GM11168 (cell line): ENCODE measurements around the gene SCFD2.

Experiments used
- in situ Hi-C: fragments of 300-500 bp; cut with MboI; formaldehyde crosslinking; loops from one replicate; pipeline ENCODE4 v1.12.0; 2022; ENCODE audit warnings: low sequenced_read_pairs; ENCODE audit not compliant: unreplicated experiment

Gene SCFD2

DNA sequence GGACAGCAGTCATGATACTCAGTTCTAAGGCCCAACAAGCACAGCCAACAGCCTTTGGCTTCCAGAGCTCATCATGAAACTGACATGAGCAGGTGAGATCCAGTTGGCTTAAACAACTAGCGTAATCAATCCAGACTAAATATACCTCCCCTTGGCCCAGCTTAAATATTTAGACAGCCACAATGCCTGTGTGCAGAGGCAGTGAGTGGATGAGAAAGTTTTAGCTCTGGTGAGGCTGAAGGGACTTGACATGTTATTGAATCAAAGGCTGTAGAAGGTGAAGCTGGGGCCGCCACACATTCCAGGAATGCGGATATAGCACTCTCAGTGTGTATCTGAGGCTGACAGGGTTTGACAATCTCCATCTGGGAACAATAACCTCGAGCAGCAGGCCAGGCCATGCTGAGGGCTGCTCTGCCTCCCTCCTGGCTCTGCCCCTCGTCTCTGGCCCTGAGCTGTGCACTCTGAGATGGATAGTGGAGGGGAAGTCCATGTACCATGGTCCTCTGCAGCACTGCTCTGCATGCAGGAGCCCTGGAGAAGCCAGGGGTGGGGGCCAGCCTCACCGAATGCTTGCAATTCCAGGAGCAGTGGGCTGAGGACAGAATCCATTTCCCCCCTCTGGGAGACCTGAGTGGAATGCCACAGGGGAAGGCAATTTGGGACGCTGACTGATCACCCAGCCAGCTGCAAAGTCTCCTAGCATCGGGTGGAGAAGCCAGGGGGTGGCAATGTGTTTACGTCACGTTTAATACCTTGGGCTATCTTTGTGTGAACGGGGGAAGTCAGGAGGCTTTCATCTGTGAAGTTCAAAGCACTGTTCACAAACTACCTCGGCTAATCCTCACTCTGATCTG lies 541.0 kb downstream of the SCFD2 start:
- in situ Hi-C loops = no loop called here

DNA sequence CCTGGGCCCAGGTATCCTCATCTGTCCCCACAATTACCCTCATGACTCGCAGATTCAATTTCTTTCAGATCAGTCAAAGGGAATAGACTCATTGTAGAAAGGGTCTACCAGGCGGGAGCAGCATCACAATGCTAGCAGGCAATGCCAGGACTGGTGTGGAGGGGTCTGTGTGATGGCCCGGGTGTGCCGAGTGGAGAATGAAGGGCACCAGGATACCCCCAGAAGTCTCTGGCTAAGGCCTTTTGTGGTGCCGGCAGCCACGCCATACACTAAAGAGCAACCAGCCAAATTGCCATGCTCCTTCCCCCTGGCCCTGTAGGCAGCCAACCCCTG lies 541.6 kb downstream of the SCFD2 start:
- in situ Hi-C loops = no loop called here

DNA sequence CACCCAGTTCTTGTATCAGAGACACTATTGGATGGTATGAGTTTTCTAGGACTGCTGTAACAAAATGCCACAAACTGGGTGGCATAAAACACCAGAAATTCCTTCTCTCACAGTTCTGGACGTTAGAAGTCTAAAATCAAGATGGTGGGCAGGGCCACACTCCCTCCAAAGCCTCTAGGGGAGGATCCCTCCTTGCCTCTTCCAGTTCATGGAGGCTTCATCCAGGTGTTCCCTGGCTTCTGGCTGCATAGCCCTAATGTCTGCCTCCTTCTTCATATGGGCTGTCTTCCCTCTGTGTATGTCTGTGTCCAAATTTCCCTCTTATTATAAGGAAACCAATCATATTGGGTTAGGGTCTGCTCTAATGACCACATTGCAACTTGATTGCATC lies 542.2 kb downstream of the SCFD2 start:
- in situ Hi-C loops = no loop called here
